Embryonic facial prominence (tissue), 1 donor: ENCODE data around the gene ITSN2.
"Not testable (repeated sequence)": the region's sequence is repeated elsewhere in the genome, so short reads cannot be mapped to it uniquely, and the experiment has no call there.

Experiments used
- DNase-seq: peaks from one replicate; pipeline ENCODE4 v3.0.0-alpha.2; 2016; ENCODE audit errors: extremely low spot score

ITSN2 gene

DNA sequence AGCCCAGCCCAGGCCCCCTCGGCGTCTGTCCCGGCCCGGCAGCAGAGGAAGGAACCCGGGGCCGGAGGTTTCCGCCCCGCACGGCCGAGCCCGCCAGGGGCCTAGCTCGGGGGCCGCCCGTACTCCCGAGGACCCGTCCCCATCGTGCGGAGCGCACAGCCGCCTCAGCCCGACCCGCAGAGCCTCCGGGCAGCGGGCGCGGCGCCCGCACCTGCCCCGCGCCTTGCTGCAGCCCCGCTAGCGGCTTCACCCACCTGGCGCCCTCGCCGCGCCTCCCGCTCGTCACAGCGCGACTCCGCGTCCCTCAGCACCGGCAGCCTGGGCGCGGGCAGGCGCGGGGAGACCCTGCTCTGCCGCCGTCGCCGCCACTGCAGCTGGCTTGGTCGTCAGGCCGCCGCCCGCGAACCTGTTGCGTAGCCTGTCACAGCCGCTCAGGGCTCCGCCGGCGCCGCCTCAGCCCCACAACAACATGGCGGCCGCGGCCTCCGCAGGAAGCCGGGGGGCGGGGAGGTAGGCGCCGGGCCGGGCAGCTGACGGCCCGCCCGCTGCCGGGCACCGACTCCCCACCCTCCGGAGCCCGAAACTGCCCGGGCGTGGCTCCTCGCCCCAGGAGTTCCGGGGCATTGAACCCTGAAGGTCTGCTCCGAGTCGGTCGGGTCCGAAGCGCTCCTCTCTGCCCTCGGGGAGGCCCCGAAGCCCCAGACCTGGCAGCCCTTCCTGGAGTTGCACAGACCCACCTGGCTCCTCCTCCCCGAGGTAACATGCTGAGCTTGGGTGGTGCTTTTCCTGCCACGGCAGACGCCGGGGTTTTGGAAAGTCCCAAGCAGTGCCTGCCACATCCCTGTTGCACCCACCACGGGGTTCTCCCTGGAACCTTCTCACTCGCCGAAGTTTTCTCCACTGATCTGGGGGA is at the start of gene ITSN2:
Gene ITSN2, minus strand, starts transcription at position 487 of the 913 bp plus-strand sequence. CDS start 32,454 bp downstream, outside the sequence.
- no peak for DNase-seq

DNA sequence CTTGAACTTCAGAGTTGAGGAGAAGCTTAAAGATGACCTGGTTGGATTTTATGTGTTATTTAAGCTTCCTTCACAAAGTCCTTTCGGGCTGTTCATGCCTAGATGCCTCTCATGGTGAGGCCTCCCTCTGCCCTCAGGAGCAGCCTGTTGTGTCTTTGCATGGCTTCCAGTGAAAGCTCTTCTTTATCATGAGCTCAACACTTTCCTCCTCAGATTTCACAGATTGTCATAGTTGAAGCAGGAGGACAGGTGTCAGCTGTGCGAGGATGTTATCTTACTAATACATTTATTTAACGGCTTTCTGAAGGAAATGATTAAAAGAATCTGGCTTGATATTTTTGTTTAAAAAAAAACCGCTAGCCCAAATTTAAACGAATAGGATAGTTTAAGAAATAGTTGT is 48.8 kb upstream of the ITSN2 start:
- DNase-seq = no peak

DNA sequence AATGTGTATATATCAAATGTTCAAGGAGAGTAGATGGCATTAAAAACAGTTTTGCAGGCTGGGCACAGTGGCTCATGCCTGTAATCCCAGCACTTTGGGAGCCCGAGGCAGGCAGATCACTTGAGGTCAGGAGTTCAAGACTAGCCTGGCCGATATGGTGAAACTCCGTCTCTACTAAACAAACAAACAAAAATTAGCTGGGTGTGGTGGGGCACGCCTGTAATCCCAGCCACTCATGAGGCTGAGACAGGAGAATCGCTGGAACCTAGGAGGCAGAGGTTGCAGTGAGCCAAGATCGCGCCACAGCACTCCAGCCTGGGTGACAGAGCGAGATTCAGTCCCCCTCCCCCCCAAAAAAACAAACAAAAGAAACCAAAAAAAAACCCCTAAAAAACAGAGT is 48.4 kb upstream of the ITSN2 start:
- not testable (repeated sequence) for DNase-seq

DNA sequence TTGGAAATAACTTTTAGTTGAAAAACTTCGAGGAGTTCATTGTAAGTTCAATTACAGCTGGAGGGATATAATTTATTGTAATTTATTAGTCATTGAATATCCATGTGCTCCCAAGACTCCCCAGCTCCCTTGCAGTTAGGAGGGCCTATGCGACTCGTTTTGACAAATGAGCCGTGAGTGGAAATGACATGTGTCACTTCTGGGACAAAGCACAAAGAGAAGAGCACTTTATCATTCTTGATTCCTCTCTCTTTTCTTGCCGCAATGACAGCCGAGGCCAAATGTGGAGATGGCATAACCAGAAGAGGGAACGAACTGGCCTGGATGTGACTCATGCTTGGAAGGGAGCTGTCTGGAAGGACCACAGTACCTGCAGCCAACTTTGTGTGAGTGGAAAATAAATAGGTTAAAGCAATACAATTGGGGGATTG is 44.2 kb upstream of the ITSN2 start:
- DNase-seq = no peak

DNA sequence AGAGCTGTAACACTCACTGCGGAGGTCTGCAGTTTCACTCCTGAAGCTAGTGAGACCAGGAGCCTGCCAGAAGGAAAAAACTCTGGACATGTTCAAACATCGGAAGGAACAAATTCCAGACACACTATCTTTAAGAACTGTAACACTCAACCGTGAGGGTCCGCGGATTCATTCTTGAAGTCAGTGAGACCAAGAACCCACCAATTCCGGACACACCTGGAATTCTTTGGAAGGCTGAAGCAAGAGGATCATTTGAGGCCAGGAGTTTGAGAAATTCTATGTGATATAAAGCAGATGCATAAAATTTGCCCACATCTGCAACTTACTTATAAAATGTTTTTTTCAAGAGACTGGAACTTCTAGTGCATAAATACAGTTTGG is 43.5 kb upstream of the ITSN2 start:
- no peak for DNase-seq

DNA sequence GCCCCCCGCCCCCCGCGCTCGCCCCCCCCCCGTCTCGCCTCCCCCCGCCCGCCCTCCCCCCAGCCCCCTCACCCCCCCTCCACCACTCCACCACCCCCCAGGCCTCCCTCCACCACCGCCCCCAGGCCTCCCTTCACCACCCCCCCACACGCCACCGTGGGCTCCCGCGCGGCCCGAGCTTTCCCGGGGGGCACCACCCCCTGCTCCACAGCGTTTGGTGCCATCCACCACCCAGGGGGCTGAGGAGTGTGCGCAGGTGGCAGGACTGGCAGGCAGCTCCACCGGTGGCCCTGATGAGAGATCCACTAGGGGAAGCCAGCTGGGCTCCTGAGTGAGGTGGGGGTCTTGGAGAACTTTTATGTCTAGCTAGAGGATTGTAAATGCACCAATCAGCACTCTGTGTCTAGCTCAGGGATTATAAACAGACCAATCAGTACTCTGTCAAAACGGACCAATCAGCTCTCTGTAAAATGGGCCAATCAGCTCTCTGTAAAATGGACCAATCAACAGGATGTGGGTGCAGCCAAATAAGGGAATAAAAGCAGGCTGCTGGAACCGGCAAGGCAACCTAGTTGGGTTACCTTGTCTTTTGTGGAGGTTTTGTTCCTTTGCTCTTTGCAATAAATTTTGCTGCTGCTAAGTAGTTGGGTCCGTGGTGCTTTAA is 43.0 kb upstream of the ITSN2 start:
- no peak for DNase-seq

DNA sequence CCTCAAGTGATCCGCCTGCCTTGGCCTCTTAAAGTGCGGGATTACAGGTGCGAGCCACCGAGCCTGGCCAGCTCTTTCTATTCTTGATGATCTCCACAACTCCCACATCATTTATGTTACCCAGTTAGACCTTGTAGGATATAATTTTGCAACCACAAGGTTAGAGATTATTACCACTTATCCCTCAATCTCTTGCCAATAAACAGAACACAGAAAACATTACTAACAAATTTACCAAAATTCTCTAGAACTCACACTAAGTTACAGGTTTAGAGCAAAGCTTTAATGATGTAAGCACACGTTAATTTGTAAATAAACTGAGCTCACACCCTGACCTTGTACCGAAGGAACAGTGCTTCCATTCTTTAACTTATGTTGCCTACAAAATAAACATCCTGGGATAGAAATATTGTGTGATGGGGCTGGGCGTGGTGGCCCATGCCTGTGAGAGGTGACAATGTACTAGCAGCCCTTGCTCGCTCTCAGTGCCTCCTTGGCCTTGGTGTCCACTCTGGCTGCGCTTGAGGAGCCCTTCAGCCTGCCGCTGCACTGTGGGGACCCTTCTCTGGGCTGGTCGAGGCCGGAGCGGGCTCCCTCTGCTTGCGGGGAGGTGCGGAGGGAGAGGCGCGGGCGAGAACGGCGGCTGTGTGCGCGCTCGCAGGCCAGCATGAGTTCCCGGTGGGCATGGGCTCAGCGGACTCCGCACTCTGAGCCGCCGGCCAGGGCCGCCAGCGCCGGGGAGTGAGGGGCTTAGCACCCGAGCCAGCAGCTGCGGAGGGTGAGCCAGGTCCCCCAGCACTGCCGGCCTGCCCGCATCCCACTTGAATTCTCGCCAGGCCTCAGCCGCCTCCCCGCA is 42.1 kb upstream of the ITSN2 start:
- DNase-seq = no peak

DNA sequence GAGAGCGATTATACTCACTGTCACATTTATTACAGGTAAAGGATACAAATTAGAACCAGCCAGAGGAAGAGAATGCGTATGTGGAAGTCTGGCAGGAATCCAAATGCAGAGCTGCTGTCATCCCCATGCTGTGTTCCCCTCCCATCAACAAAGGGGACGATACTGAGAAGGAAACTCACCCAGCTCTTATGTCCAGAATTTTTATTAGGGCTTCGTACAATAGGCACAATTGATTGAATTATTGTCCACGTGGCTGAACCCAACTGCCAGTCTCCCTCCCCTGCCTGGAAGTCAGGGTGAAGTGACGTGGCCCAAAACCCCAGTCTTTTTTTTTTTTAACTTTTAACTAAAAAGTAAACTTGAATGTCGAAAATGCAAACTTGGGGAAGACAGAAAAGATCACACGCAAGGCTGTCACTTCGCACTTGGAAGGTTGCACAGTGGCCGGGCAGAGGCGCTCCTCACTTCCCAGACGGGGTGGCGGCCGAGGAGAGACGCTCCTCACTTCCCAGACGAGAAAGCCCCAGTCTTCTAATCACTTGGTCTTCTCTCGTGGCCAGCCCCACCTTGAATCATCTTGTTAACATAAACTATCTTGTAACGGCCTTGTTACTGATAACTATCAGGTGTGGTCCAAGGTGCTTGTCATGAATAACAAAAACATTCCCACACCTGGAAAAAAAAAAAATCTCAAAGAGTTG is 40.0 kb upstream of the ITSN2 start:
- no peak for DNase-seq

DNA sequence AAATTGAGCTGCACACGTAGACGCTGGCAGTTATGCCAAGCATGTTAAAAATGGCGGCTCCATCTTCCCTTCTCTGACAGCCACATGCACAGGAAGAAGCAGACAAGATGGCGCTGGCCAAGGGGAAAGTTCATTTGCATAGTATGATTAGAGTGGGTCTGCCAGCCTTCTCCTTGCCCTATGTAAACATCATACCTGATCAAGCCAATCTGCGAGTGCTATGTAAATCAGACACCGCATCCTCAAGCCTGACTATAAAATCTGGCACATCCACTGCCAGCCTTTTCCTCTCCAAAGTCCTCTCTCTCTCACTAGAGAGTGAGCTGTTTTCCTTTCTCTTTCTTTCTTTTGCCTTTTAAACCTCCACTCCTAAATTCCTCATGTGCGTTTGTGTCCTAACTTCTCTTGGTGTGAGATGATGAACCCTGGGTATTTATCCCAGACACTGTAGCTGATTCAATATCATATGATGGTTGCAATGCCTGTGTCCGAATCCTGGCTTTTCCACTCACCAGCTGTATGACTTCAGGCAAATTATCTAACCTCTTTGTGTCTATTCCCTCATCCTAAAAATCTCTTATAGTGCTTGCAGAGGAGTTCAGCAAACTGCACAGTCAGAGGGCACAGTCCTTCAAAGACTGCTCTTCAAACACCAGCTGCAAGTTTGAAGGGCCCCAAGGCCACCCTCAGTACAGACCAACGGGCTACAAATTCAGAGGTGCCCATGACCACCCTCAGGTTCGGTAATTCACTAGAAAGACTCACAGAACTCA is 39.3 kb upstream of the ITSN2 start:
- DNase-seq = no peak

DNA sequence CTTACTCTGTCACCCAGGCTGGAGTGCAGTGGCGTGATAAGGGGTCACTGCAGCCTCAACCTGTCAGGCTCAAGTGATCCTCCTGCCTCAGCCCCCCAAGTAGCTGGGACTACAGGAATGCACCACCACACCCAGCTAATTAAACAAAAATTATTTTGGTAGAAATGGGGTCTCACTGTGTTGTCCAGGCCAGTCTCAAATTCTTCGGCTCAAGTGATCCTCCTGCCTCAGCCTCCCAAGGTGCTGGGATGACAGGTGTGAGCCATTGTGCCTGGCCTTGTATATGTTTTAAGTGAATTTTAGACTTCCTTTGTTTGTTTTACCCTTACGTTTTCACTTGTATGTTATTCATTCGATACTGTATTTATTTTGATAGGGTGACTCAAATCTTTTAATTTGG is 34.7 kb upstream of the ITSN2 start:
- DNase-seq = no peak

DNA sequence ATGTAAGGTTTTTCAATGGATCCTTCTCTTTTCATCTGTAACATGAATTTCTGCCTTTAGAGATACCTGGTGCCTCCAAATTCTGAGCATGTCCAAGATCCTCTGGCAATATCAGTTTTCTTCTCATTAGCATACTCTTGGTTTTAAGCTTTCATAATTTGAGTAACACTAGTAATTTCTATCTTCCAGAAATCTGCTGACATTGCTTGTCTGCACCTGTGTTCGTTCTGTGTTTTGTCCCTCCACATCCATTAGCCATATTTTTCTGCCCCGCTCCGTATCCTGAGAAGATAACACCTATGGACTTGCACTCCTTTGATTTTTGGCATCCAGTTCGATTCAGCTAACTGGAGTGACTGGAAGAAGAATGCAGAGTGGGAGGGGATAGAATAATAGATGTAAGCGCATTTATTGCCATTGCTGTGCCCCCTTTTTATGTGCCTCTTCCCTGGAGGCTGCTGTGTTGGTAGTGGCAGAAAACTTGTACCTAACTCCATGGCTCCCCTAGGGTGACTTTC is 32.3 kb upstream of the ITSN2 start:
- no peak for DNase-seq

DNA sequence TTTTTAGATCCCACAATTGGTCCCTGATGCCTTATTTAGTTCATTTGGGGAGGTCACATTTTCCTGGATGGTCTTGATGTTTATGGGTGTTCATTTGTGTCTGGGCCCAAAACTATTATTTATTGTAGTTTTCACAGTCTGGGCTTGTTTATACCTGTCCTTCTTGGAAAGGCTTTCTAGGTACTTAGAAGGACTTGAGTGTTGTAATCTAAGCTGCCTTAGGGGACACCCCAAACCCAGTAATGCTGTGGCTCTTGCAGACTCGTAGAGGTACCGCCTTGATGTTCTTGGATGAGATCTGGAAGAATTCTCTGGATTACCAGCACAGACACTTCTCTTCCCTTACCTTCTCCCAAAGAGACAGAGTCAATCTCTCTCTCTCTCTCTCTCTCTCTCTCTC is 25.0 kb upstream of the ITSN2 start:
- DNase-seq = no peak

DNA sequence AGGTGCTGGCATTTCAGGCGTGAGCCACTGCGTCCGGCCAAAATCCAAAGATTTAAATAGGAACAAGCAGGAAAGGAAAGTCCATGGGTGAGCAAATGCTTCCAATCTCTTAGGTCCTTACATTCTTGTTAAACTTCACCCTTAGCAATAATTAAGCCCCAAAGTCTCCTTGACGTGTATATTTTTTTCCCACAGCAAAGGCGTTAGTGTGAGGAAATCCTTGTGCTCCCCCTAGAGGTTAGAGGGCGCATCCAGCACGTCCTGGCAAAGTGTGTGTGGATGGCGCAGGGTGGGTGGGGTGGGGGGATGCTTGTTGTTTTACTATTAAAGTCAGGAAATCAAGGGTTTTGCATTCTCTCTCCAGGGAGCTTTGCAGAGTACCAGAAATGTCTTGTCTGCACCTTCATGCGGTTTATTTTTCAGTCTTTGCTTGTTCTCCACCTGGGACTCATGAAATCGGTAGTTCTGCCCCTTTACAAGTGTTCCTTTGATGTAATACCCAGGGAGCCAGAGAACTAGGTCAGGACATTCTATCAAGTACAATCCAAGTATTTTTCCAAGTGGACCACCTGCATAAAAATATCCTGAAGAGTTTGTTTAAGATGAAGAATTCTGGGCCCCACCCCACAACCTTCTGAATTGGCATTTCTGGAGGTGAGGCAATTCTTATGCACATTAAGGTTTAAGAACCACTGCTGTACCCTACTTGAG is 22.2 kb upstream of the ITSN2 start:
- no peak for DNase-seq

DNA sequence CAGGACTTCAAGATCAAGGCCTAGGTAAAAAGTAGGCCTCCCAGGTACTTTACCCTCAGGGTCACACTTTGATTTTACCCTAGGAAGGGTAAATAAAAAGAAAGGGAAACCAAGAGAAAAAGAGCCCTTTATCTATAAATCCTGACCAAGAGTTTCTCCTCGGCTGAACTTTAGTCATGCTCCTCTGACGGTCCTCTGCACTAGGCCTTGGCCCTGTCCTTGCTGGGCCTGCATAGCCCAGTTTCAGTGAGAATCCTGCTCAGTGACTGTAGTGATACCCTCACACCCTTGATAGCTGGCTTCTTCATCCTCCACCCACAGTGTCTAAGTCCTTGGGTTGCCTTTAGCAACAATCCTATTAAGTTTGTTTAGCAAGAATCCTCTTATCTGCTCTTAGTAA is 20.5 kb upstream of the ITSN2 start:
- no peak for DNase-seq

DNA sequence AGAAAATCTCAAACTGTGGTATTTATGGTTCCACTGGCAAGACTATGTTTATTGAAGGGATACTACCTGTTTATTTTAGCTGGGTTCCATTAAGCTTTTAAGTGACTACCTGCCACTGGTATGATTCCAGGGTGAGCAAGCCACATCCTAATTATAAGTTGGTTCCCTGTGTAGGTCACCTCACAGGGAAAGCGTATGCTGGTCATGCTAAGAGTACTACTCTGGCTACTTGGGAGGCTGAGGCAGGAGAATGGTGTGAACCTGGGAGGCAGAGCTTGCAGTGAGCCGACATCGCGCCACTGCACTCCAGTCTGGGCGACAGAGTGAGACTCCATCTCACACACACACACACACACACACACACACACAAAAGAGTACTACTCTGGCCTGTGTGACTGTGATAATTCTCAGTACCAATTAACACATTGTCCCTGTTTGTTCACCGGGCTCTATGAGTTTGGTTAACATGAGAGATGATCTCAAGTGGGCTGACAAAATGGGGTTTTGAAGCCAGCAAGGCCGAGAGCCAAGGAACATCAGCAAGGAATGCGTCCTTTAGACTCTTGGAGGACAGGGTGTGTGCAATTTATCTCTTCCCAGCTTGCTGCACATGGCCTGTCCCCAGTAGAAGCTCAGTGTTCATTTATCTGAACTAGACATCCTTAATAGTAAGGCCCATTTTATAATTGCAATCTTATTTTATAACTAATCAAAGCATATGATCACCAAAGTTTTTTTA is 15.2 kb upstream of the ITSN2 start:
- DNase-seq = no peak

DNA sequence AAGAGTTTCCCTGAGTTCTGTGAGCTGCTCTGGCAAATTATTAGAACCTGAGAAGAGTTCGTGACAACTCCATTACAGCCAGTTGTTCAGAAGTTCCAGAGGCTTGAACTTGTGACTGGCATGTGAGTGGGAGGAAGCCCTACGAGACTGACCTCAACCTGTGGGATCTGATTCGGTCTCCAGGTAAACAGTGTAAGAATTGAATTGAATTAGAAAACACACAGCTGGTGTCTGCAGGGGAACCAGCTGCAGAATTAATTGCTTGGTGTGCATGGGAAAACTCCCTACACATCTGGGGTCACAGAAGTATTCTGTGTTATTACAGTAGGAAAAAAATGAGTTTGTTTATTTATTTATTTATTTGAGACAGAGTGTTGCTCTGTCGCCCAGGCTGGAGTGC is 14.0 kb upstream of the ITSN2 start:
- DNase-seq = no peak

DNA sequence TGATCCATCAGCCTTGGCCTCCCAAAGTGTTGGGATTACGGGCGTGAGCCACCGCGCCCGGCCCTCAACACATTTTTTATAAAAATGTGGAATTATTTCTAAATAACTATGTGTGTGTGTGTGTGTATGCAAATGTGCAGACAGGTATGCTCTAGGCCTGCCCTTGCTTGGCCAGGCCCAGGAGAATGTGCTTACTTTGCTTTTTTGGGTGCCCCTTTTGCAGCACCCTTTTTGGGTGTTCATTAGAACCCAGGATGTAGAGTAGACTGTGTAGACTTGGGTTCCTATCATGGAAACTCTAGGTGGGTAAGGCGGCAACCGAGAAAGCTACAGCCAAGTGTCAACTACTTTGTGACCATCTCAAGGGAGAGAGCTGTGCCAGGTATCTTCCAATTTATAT is 11.7 kb upstream of the ITSN2 start:
- DNase-seq = no peak

DNA sequence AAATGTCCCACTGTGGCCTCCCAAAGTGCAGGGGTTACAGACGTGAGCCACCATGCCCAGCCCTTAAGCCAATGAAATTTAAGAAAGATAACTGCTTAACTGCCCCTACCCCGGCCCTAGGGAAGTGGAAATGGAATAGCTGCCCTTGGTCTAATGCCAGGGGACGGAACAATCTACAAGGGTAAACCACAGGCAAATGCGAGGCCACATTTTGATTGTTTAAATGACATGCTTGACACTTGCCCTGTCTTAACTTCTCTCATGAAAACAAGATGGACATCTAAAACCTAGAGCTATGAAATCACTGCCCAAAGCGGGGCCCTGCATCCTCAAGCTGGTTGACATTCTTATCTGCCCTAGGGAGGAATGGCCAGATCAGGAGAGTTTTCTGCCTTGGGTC is 5.5 kb upstream of the ITSN2 start:
- no peak for DNase-seq

DNA sequence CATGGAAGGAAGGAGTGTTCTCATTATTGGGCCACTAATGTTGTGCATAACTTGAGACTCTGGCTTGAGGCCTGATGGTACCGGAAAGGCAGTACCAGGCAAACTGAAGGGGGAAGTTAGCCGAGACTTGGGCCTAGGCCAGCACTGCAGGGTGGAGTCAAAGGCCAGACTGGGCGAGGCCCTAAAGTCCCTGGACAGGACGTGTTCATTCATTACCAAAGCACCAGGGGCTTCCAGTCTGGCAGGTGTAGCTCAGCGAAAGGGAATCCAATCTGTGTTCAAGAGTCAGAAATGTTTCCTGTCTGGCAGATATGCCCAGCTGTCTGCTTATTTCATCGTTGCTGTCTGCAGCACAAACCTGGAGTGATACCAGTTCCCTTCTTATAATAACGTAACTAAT is 4.7 kb upstream of the ITSN2 start:
- no peak for DNase-seq
